GM08714 (cell line): Measurements from ENCODE around the gene PALLD.

Experiments
- H3K4me3 ChIP-seq: fragments of 200-500 bp; sonication (Bioruptor generic); 2 replicates; pipeline ENCODE4 v1.5.1; 2014; ENCODE audit warnings: mild to moderate bottlenecking, low read length, inconsistent platforms
- ZNF274 ChIP-seq: IDR thresholded peaks from 2 replicates; pipeline ENCODE4 v1.6.1; 2012; ENCODE audit warnings: mild to moderate bottlenecking, low read depth, low read length

The PALLD gene

DNA sequence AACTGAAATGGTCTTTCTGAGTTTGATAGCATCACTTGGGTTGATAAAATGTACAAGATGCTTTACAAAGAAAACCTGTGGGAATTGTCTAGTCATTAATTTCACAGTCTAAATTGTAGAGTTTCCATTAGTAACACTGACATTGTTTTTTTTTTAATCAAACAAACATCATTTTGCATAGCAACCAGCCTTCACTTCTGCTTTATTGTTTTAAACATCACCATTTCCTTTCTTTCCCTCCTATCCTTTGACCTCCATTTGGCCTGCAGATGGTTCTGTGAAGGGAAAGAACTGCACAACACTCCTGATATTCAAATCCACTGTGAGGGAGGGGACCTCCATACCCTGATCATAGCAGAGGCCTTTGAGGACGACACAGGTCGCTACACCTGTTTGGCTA lies 171.1 kb downstream of the PALLD start:
- no peak overlapping the region for H3K4me3 ChIP-seq
- no peak for TF ChIP-seq ZNF274

DNA sequence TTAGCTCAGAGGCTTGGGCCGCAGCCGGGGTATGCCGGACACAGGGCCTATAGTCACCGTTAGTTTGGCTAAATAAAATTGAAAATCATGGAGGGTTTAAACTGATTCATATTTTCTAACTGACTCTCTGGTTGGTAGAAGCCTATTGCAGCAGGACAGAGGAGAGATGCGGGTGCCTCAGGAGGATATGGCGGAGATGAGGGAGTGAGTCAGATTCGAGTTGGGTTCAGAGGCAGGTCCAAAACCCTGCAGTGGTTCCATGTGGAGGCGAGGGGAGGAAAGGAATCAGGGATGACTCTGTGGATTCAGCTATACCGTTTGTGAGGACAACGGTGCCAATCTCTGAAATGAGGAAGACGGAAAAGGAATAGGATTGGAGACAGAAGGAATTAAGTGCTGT lies 176.6 kb downstream of the PALLD start:
- no peak for TF ChIP-seq ZNF274
- H3K4me3 ChIP-seq = no peak overlapping the region

DNA sequence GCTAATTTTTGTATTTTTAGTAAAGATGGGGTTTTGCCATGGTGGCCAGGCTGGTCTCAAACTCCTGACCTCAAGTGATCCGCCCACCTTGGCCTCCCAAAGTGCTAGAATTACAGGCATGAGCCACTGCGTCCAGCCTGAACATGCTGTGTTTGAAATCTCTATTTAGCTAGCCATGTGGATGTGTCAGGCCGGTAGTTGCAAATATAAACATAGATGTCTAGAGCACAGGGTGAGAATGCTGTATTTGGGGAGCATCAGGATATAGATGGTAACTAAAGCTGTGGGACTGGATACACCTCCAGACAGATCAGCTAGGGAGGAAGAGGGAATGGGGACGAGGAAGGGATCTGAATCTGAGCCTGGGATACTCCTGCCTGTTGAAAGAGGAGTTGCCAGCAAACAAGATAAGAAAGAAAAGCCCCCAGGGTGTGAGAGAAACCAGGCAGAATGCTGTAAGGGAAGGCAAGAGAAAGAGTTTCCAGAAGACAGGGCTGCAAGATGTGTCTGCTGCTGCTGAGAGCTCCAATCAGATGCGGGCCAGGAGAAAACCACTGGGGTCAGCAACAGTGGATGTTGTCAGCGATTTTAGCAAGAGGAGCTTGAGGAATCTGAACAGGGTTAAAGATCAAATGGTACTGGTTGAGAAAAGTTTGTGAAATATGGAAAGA lies 177.4 kb downstream of the PALLD start:
- H3K4me3 ChIP-seq = no peak overlapping the region
- no peak for TF ChIP-seq ZNF274

DNA sequence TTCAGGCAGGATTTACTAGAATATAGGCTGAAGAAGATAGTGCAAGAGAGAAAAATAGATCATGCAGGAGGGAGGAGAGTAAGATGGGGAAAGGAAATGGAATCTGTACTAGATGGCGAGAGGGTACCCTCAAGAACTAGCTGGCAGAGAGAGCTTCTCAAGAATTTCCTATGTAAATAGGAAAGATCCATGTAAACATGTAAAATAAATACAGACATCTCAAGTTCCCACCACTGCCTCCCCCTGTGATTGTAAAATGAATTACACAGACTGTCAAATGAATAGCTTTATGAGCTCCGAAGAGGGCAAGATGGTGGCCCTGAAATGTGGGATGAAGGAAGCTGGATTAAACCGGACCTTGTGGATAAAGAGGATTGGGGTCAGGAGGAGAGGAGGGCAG lies 178.0 kb downstream of the PALLD start:
- H3K4me3 ChIP-seq = no peak overlapping the region
- no peak for TF ChIP-seq ZNF274

DNA sequence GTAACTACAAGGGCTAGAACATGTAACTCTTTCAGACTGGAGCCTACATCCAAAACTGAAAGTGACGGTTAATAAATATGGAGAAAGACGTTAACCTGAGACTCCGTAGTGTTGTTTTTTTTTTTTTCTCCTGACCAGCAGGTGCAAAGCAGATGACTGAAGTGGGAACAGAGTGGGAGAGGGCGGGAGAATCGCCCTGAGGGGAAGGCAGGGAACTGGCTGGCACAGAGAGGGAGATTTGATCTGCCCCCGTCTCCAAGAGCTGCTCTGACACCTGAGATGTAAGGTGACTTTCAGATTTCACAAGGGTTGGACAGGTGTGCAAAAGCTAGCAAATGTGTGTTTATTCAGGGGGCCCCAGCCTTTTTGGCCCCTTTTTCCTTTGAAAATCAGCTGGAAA lies 180.2 kb downstream of the PALLD start:
- H3K4me3 ChIP-seq = no peak overlapping the region
- TF ChIP-seq ZNF274 = no peak

DNA sequence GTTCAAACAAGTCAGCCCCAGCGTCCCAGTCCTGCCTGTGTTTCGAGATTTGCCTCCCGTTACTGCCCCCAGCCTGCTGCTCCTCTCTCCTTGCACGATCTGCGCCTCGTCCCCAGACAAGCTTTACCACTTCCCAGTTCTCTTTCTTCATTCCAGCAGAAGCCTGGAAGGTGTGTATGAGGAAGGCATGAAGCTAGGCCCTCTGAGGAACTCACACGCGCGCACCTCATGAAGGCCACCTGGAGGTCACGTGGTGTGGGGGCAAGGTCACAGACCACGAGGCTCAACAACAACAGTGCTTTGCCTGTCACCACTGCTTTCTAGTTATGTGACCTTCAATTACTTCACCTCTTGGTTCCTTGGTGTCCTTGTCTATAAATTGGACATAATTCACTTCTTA lies 181.0 kb downstream of the PALLD start:
- no peak for TF ChIP-seq ZNF274

DNA sequence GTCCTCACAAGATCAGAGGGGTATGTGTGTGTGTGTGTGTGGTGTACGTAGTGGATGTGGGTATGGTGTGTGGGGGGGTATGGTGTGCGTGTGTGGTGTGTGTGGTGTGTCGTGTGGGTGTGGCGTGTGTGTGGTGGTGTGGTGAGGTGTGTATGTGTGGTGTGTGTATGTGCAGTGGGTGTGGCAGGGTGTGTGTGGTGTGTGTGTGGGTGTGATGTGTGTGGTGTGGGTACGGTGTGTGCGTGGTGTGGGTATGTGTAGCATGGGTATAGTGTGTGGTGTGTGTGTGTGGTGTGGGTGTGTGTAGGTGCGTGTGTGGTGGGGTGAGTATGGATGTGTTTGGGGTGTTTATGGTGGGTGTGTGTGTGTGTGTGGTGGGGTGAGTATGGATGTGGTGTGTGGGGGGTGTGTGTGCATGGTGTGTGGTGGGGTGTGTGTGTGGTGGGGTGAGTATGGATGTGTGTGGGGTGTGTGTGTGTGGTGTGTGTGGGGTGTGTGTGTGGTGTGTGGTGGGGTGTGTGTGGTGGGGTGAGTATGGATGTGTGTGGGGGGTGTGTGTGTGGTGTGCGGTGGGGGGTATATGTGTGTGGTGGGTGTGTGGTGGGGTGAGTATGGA lies 182.0 kb downstream of the PALLD start:
- no peak for TF ChIP-seq ZNF274
- H3K4me3 ChIP-seq = no peak overlapping the region

More for the DNA sequence above, 181.0 kb downstream of the PALLD start:
- no peak overlapping the region for H3K4me3 ChIP-seq

DNA sequence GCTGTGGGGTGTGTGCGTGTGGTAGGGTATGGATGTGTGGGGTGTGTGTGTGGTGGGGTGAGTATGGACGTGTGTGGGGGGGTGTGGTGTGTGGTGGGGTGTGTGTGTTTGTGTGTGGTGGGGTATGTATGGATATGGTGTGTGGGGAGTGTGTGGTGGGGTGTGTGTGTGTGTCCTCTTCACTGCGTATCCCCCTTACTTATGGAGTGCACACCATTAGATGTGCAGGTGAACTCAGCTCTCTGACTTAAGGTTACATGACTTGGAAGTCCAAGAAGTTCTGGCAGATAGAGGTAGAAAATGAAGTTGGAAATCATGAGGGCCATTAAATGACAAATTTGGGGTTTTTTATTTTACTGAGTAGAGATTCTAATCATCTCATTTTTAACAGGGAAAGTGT lies 182.5 kb downstream of the PALLD start:
- TF ChIP-seq ZNF274 = no peak
- no peak overlapping the region for H3K4me3 ChIP-seq

DNA sequence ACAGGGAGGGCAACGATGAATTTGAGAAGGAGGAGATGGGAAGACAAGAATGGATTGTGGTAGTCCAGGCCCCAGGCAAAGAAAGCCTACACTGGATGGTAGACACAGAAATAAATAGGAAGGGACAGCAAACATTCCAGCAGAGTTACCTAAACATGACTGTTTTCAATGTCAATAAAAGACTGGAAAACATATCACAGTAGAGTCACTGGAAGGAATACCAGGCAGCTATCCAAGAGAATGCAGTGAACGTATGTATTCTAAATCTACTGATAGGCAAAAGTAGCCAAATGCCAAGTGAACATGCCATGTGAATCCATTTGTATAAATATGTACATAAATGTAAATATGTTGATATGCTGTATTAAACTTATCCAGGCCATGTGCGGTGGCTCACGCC lies 183.0 kb downstream of the PALLD start:
- no peak for TF ChIP-seq ZNF274
- no peak overlapping the region for H3K4me3 ChIP-seq

DNA sequence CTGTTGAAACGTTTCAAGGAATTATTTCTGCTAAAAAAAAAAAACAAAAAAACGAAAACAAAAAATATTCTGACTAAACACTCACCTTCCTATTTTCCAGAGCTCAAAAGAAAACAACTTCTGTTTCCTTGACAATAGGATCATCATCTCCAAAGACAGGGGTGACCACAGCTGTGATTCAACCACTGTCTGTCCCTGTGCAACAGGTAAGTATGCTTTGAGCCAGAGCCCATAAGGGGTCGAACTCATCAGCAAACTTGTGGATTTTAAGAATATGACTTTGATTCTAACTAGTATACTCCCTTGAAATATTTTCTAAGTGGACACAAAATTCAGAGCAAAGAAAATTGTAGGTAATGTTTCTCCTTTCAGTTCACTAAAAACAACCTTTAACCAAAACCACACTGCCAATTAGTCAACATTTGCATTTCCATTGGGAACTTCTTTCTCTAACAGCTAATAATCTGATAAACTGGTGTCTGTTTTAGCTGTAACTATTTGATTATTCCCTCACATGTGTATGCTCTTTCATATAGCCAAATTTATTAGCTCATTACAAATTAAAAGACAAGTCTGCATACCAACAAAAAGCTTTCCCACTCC lies 186.1 kb downstream of the PALLD start:
- no peak for TF ChIP-seq ZNF274
- H3K4me3 ChIP-seq = no peak overlapping the region

DNA sequence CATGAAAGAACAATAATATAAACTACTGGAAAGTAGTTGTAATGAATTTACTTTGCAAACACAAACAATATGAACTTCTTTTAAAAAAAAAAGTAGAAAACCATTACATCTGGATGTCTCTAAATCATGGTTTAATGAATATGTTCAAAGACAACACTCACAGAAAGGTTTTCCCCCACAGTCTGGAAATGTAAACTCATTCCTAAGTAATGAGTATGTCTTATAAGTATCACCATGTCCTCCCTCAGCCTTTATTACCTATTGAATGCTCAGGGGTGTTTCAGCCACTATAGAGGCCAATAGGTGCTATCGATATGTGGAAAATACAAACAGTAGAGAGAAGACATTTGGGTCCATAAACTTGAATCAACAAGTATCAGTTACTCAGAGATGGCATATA lies 186.7 kb downstream of the PALLD start:
- no peak for TF ChIP-seq ZNF274
- no peak overlapping the region for H3K4me3 ChIP-seq

DNA sequence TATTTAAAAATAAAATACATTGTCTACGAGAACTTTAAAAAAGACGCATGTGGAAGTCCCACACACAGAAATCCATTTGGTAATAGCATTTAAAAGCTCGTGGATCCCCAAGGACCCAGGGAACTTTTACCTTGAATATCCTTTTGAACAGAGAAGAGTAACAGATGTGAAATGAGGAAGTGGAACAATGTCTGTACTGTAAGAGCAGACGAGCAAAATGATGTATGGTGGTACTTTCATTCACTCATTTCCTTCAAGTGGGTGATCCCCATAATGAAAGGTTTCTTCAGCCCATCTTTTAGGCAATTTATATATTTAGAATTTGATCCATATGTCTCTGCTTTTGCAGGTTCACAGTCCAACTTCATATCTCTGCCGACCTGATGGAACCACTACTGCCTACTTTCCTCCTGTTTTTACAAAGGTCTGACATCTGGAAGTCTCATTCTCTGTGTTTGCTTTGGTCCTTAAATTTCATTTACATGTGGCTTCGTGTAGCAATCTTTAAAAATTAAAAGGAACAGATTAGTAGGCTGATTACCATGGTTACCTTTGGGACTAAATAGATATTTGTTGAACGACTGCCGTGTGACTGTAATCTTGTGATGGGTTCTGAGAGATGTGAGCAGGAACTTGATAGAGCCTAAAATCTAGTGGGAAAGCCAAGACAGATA lies 188.4 kb downstream of the PALLD start:
- H3K4me3 ChIP-seq = no peak overlapping the region
- TF ChIP-seq ZNF274 = no peak

DNA sequence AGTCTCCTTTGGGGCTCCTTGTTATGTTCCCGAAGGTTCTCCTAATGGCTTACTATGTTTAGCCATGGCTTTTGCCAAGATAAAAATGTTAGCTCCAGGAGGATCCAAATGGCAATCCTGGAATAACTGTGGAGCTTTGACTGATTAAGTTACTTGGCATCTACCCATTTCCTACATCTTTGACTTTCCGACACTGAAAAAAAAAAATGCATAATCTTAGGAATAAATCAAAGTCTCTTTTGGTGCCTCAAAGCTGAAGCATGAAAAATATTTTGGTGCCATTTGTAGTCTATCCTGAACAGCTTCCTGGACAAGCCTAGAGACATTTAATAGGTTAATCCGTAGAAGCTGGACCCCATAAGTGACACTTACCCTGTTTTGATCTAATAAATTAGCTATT lies 191.7 kb downstream of the PALLD start:
- H3K4me3 ChIP-seq = no peak overlapping the region
- no peak for TF ChIP-seq ZNF274

DNA sequence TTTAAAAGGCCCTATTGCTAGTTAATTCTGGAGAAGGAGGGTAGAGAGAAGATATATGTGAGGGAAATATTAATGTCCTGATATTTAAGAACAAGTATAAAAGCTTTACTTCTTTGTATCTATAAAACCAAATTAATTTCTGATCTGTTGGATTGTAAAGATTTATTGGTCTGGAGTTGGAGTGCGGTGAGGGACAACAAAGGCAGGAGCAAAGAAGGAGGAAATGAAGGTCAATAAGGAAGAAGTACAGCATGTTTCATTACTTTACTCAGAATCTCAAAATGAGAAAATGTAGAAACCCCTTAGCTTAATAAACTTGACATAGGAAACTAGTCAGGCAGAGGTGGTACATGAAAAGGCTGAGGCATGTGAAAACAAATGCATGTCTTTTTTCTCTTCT lies 192.9 kb downstream of the PALLD start:
- no peak overlapping the region for H3K4me3 ChIP-seq
- no peak for TF ChIP-seq ZNF274

DNA sequence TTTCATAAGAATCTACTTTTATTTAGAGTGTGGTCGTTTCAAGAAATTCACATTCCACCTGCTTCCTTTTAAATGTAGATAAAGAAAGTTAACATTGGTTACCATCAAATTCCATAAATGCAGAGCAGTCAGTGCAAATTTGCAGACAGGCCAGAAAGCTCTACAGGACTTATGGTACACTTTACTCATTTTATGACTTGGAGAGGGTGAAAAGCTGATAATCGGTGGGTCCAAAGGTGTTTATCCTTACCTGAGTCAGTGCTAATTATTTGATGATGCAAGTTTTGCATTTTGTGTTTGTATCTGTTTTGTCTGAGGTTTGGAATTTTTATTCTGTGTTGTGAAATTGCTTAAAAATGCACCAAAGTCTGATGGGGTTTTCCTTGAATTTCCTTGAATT lies 193.3 kb downstream of the PALLD start:
- no peak for TF ChIP-seq ZNF274
- no peak overlapping the region for H3K4me3 ChIP-seq
